ENCODE measurements around the gene ZSWIM6.
"Not testable (repeated sequence)": the region's sequence is repeated elsewhere in the genome, so short reads cannot be mapped to it uniquely, and the experiment has no call there.

Gene ZSWIM6

DNA sequence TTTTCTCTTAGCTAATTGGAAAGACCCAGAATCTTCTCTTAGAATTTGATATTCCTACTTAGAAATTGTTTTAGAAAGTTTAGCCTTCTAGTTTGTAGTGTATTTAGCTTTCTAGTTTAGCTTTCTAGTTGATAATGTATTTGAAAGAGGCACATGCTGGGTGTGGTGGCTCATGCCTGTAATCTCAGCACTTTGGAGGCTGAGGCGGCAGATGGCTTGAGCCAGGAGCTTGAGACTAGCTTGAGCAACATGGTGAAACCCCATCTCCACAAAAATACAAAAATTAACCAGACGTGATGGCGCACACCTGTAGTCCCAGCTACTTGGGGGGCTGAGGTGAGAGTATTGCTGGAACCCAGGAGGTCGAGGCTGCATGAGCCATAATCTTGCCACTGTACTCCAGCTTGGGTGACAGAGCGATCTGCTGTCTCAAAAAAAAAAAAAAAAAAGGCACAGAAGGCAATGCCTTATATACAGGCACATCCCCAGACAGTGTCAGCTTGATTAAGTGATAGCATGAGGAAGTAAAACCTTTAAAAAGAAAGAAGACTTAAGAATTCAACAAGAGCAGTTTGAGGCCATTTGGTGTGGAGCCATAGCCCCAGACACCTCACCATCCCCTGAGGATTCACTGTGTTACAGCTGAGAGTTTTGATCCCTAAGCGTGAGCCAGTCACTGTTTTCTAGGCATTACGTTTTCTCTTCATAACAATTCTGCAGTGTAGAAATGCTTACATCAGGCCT, 34.6 kb downstream of the ZSWIM6 start:
- no peak for DNase-seq

DNA sequence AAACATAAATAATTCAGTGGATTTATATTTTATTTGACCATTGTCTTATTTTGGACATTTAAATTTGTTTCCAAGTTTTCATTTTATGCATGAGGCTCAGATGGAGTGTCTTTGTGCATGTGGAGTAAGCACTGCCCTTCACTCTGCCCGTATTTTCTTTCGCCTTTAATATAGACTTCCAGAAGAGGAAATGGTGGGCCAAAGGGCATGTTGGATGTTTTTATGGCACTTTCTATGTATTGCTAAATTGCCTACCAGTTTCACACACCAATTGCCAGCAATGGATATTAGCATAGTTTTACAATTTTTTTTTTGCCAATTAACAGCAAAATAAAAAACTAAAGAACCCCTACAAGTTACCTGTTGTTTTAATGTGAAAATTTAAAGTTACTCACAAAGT, 38.4 kb downstream of the ZSWIM6 start:
- no peak for DNase-seq

DNA sequence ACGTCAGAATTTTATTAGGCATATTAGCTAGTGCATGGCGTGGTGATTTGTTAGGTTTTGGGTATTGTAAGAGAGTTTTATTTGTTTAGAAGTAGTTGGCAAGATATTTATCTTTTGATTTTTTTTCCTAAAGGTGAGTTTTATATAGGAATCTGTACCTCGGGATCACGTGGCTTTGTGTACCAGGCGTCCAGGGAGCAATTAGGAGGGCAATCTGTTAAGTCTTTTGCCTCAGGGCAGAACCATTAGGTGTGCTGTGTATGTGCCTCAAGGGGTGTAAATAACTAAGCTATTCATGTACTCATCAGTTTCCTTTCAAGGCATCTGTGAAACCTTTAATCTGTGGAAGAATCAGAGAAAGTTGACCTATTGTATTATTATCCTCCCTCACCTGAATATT, 39.4 kb downstream of the ZSWIM6 start:
- no peak for DNase-seq

DNA sequence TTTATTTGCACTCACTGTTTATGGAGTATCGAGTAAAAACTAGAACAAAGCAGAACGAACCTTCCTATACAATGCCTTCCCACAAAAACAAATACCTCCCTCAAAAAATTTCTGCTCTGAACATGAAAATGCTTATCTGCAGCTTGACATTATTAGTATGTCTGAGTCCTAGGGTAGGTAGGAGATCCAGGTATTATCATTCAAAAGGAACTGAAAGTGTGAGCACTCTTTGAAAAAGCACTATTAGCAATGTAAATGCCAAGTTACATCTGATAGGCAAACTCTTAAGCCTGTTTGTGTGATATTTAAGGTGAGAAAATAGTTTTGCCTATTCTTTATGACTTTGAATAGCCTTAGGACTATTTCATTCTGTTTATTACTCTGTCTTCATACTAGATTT, 47.6 kb downstream of the ZSWIM6 start:
- DNase-seq = no peak

DNA sequence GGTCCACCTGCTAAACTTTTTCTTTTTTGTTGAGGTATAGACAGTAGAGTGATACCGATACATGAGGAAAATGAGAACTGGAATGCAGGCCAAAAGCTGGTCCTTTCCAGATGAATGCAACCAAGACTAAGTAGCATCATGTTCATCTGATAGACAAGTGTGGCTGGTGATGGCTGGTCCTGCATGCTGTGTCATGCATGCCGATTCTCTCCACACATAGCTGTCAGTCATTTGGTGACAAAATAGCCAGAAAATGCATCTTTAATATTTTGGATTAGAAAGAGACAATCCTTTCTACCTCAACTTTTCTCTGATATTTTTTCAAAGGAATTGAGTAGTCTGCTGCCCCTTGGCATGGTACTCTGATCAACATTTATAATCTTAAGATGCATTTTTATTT, 49.9 kb downstream of the ZSWIM6 start:
- DNase-seq = no peak

DNA sequence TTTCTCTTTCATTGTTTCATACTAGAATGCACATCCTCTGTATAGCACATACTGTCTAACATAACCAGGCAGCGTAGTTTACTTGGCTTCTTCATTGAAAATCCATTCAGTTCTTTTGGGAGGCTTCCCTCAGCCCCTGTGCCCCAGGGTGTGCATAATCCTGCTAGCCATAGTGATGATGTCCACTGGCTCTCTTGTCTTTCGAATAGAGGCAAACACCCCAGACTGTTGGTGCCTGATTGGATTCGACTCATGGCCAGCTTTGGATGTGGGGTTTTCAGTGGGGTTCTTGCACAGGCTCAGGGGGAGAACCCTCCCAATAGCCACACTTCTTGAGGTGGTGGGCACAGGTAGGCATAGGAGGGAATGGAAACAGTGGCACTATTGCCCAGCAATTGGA, 53.6 kb downstream of the ZSWIM6 start:
- DNase-seq = no peak

DNA sequence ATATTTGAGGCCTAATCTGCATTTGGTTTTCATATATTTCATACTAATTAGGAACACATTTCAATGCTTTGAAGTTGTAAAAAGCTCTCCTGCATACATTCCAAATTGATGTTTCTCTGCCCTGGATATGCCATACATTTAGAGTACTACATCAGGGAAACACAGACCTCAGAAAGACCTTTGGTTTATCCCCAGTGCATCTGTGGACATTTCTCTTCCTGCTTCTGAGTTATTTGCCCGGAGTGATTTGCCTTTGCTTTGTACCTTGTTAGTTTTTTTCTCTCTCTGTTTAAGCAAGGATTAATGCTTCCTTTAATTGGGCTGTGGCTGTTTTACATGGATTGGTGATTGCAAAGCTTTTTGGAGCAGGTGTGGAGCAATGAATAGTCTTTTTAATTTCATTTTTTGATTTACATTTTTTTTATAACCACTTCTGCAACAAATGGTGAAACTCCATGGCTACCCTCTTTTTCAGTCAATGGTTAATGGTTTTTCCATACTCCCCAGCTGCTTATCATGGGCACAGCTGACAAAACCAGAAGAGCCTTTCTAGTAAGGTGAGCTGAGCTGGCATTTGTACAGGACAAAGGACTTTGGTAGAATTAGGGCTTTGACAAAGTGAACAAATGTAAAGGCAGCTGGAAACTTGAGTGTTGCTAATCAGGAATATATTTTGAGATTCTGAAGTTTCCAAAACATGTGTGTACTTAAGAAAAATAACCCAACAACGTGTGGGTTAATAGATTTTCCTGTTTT, 54.2 kb downstream of the ZSWIM6 start:
- no peak for DNase-seq

DNA sequence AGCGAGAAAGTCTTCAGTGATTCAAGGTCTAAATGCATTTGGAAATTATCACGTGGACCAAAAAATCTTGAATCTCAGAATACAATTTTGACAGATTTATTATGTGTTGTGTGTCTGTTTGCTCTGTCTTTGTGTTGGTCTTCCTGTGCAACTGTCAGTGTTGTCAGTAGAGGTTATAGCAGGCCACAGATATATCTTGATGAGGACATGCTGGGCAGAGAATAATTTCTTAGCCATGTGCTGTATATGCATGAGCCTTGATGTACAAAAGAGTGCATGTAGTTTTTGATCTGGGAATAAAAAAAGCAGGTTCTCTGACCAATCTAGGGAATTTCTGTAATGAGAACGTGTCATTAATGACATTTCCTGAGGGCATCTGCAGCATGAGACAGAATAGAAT, 57.6 kb downstream of the ZSWIM6 start:
- DNase-seq = no peak

DNA sequence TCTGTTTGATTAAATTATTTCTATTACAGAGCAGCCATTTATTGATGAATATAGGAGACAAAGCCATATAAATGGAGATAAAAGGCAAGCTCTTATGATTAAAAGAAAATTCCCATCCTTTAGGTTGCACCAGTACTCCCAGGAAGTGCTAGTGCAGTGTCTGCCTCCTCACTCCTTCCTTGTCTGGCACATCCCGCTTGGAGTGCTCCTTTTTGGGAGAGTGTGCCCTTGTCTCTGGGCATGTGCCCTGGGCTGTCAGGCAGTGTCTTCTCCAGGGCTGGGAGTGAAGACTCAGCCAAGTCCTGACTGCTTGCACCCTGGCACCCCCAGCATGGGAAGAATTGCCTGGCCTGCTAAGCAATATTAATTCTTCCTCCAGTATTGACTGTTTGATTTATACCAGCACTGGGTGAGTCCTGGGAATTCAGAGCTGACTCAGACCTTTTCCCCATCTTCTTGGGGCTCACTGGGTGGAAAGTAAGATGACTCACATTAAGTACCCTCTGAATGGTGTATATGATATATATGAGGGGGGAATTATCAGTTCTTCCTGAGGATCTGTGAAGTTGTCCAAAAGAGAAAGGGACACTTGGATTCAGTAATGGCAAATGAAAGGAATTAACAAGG, 62.1 kb downstream of the ZSWIM6 start:
- no peak for DNase-seq

DNA sequence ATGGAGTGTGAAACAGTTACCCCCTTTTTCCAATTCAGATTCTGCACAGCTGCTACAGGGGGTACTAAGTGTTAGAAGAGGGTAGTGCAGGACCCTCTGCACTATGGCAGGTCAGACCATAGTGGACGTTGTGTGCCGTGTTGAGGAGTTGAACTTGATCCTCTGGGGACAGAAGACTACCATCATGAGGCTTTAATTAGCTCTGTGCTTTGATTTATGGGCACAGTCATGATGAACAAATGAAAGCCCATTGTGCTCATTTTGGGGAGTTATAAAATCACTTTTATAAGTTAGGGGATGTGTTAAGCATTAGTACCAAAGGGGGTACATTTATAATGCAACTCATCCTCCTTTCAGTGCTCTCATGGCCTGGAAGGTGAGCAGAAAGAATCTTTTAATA, 62.7 kb downstream of the ZSWIM6 start:
- DNase-seq = no peak

DNA sequence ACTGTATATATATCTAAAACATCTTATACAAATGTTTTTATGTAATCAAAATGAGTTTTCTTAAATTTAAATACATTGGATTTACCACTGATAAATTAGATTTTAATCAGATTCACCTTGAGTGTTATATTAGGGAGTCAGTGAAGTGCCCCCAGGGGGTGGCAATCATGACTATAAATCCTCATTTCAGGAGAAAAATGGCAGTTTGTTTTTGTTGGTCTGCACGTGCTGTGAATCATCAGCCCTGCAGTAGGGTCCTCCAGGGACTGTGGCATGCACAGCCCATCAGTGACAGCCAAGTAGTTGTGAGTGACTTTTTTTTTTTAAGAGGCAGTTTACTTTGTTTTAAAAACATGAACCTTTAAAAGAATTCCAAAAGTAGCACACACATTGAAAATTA, 65.2 kb downstream of the ZSWIM6 start:
- DNase-seq = no peak

DNA sequence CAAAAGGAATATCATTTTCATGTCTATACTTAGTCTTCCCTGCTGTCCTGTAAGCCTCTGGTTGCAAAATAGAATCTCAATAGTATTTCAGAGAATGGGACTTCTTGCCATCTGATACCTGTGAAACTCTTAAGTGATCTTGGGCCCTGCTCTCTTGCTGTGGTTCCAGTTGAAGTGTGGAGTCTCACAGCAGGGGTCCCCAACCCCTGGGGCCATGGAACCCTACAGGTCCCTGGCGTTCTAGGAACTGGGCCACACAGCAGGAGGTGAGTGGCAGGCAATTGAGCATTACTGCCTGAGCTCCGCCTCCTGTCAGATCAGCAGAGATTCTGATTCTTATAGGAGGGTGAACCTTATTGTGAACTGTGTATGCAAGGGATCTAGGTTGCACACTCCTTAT, 65.9 kb downstream of the ZSWIM6 start:
- no peak for DNase-seq

DNA sequence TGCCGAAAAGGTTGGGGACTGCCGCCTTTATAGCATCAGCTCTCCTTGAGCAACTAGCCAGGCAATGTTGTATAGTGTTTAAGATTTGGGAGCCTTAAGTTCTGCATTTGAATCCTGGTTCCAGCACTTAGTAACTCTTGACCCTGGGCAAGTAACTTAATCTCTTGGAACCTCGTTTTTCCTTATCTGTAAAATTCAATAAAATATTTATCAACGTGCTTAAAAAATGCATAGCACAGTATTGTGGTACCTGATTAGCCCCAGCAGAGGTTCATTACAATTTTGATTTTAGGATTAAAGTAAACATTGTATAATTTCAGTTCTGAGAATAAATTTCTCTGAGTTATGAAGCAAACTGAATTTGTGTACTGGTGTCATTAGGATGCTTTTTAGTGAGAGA, 66.4 kb downstream of the ZSWIM6 start:
- no peak for DNase-seq

DNA sequence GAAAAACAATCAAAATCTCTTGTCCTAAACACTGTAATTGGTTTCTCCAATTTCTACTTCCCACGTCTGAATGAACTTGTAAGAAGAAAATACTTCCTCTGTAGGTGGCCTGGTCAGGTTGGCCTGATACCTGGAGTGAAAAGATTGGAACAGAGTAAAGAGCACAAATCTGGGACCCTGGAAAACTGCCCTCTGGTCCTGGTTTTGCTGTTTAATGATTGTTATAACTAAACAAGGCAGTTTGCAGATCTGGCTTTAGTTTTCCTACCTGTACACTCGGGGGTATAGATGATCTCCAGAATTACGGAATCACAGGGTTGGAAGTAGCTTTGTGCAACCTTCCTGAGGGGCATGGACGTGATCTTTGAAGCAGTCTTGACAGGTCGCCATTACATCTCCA, 67.6 kb downstream of the ZSWIM6 start:
- DNase-seq = no peak

DNA sequence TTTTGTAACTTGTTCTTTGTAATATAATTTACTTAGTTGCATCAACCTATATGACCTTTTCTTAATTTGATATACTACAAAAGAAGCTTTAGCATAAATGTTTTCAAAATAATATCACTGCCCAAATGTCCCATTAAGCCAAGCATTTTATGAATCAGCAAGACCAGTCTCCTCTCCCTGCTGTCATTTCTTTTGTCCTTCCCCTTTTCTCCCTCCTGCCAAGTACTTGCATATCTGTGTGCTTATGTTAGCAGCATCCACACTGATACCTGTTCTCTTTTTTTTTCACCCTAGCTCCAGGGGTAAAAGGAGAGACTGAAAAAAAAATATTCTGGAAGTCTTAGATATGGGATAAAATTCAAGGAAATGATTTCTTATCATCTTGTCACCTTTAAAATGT, 69.7 kb downstream of the ZSWIM6 start:
- no peak for DNase-seq

DNA sequence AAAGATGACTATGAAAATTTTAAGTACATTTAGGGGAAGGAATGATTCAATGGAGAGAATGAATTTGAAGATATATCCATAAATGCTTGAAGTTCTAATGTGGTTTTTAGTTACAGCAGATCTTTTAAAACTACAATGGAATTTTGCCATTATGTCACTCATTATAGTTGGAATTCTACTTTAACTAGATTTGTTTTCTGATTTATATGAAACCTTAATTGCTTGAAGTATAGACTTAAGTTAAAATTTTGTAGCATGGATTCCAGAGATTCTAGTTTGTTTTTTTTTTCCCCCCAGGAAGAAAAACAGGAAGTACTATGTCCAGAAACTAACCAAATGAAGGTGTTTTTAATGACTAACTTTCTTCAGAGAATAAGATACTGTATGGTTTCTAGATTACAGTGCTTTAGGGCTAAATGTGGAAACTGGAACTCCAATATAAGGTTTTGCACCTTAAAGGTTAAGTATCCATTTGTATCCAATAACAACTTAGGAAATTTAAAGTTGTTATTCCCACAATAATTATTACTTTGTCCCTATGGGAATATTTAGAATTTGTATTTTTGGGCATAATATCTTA, 70.3 kb downstream of the ZSWIM6 start:
- no peak for DNase-seq

DNA sequence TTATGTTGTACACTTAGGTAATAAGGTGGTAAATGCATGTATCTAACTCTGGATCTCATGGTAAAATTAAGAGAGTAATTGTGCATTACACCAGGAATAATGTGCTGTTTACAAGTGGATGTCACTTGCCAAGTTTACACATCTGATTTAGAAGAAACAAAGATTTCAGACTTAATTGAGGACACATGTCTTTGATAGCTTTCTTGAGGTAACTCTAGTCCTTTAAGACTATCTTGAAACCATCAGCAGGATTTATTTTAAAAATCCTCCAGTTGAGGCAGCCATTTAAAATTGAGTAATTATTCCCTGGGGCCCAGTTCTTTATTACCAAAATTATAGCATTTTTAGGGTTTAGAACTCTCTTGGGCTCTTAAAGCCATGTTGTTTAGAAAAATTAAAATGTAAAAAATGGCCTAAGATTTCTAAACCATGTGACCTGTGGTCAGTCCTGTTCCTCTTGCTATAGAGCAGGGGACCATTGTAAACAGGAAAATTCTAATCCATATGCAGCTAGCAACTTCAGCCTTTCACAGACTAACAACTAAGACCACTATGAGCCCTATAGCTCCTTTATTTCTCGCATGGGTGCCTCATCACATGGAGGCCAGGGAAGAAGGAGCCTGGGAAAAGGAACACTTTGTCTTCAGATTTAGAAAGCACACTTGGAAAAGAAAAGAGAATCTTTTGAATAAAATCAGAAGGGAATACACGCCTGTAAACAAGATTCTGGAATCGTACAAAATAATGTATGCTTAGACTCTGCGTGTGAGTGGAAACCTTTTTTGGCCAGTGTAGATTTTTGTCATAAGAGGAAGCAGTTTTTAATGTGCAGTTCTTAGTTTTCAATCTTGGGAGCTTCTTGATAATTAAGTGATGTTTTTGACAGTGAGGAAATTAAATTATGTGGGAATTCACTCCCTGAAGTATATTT, 71.2 kb downstream of the ZSWIM6 start:
- DNase-seq = no peak

DNA sequence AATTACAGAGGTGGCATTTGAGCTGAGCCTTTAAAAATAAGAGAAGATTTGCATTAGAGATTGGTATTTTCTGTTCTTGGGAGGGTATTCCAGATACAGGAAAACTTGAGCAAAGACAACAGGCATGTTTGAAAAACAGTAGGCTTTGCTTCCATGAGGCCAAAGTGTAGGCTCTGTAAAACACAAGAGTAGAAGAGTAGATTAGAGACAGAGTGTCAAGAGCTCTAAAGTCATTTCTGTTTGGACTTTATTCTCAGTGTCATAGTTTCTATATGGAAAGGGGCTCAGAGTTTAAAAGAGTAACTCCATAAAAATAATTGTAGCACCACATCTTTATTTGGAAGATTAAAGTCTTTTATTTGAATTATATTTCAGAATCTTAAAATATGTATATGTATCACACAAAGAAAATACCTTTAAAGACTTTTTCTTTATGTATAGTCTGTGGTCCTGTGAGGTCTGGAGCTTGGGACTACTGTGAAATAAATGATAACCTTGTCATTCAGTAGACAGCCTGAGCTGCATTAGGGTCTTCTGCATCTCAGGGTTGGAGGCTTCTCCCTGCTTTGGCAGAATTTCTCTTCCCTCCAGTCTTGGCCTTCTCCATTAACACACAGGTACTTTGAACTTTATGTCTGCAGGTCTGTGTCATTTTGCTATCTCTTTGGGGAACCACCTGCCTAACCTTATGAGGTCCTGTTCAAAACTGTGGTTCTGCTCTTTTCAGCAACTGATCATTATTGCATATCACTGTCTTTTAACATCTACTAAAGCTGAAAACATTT, 73.6 kb downstream of the ZSWIM6 start:
- no peak for DNase-seq

DNA sequence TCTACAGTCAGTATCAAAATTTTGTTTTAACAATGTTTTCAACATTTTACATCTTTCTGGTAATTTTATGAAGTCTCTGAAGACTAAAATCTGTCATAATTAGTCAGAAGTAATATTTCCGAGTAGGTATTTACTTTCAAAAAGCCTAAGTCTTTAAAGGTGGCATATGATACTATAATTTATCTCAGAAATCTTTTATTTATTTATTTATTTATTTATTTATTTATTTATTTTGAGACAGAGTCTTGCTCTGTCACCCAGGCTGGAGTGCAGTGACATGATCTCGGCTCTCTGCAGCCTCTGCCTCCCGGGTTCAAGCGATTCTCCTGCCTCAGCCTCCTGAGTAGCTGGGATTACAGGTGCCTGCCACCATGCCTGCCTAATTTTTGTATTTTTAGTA, 74.4 kb downstream of the ZSWIM6 start:
- not testable (repeated sequence) for DNase-seq

DNA sequence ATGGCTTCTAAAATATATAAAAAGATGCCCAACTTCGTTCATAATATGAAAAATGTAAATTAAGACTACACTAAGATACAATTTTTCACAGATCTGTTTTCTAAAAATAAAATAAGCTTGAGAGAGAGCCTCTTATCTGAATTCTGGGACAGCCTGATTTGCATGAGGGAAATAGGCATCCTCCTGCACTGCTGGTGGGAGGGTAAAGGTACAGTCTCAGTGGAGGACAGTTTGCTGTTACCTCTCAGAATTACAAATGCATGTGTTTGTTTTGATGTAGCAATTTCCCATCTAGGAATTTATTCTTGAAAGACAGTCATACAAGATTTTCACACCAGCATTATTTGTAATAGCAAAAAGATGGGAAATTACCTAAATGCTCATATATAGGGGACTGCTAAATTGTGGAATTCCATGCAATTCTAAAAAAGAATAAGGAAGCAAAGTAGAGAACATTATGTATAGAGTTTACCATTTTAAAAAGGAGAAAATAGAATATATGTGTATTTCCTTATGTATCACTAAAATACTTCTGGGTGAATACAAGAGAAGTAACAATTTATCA, 75.7 kb downstream of the ZSWIM6 start:
- no peak for DNase-seq

DNA sequence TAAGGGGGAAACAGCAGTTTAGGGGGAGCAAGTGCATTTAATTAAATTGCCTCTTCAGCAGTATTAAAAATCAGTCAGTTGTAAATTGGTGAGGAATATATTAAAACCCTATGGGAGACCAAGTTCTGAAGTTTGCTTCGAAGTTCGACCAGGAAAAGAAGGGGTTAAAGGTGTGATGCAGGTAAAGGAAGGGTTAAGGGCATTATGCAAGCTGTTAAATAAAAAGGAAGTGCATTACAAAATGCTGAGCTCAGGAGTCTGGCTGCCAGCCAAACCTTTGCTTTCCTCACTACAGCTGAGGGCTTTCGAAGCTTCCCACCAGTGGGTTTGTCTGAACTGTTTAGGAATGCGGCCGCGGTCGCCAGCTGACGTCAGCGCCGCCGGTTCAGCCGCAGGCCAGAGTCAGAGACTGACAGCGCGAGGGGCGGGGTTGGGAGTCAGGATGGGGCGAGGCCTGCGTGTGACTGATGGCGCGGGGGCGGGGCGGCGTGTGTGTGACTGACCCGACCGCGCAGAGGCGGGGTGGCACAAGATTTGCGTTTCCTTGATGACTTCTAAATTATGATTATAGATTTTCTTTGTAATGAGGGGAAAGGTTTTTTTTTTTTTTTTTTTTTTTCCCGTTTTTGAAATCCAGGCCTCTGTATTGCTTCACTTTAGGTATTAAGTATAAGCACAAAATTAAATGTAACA, 76.6 kb downstream of the ZSWIM6 start:
- peak; percentile 95 for DNase-seq
